H9 (cell line): ENCODE measurements around the gene FAAH. TPM values are rescaled to one million over a fixed set of nuclear protein-coding genes. Genes with fewer than 3 reads are reported as not detected.

Source experiments
- DNase-seq: peaks from one replicate; pipeline ENCODE4 v3.0.0-alpha.2; 2017
- H2AFZ ChIP-seq: one replicate; pipeline ENCODE4 v1.6.1; 2013; ENCODE audit warnings: mild to moderate bottlenecking, low read length, control low read depth, moderate library complexity
- H2AK5ac ChIP-seq: 2 replicates; pipeline ENCODE4 v1.6.1; 2013; ENCODE audit warnings: low read length, control low read depth, mixed read lengths; ENCODE audit not compliant: insufficient read length
- H2BK120ac ChIP-seq: one replicate; pipeline ENCODE4 v1.6.1; 2013; ENCODE audit warnings: low read depth, mild to moderate bottlenecking, low read length, control low read depth, inconsistent platforms; ENCODE audit not compliant: poor library complexity, severe bottlenecking
- H2BK12ac ChIP-seq: 2 replicates; pipeline ENCODE4 v1.6.1; 2013; ENCODE audit warnings: low read length, control low read depth, mixed read lengths, low read depth; ENCODE audit not compliant: insufficient read length
- H2BK15ac ChIP-seq: 2 replicates; pipeline ENCODE4 v1.6.1; 2013; ENCODE audit warnings: low read depth, low read length, control low read depth
- H2BK20ac ChIP-seq: one replicate; pipeline ENCODE4 v1.6.1; 2013; ENCODE audit warnings: low read depth, mild to moderate bottlenecking, low read length, control low read depth, inconsistent platforms; ENCODE audit not compliant: poor library complexity, severe bottlenecking
- H2BK5ac ChIP-seq: 2 replicates; pipeline ENCODE4 v1.6.1; 2013; ENCODE audit warnings: low read length, control low read depth, mixed read lengths; ENCODE audit not compliant: insufficient read length
- H3K14ac ChIP-seq: 2 replicates; pipeline ENCODE4 v1.6.1; 2013; ENCODE audit warnings: low read length, control low read depth; ENCODE audit not compliant: insufficient read depth
- H3K18ac ChIP-seq: 2 replicates; pipeline ENCODE4 v1.6.1; 2013; ENCODE audit warnings: low read depth, mild to moderate bottlenecking, mixed read lengths, low read length, control low read depth; ENCODE audit not compliant: insufficient read length
- H3K23ac ChIP-seq: 2 replicates; pipeline ENCODE4 v1.6.1; 2013; ENCODE audit warnings: low read length, control low read depth, mixed read lengths, low read depth; ENCODE audit not compliant: insufficient read length
- H3K23me2 ChIP-seq: 2 replicates; pipeline ENCODE4 v1.6.1; 2013; ENCODE audit warnings: low read depth, mild to moderate bottlenecking, mixed read lengths, low read length, control low read depth; ENCODE audit not compliant: insufficient read length, poor library complexity, severe bottlenecking
- H3K27ac ChIP-seq: 2 replicates; pipeline ENCODE4 v1.5.1; 2013; ENCODE audit warnings: low read length, control low read depth, mixed read lengths, low read depth; ENCODE audit not compliant: insufficient read length
- H3K27me3 ChIP-seq: 2 replicates; pipeline ENCODE4 v1.6.1; 2013; ENCODE audit warnings: low read length, control low read depth, inconsistent platforms; ENCODE audit not compliant: insufficient read depth
- H3K4ac ChIP-seq: 2 replicates; pipeline ENCODE4 v1.6.1; 2013; ENCODE audit warnings: low read depth, mild to moderate bottlenecking, control low read depth, inconsistent platforms, low read length, moderate library complexity
- H3K4me1 ChIP-seq: 2 replicates; pipeline ENCODE4 v1.6.1; 2013; ENCODE audit warnings: low read length, control low read depth, inconsistent platforms; ENCODE audit not compliant: insufficient read depth
- H3K4me2 ChIP-seq: 2 replicates; pipeline ENCODE4 v1.6.1; 2013; ENCODE audit warnings: low read length, control low read depth, mixed read lengths; ENCODE audit not compliant: insufficient read length, insufficient read depth
- H3K56ac ChIP-seq: 2 replicates; pipeline ENCODE4 v1.6.1; 2013; ENCODE audit warnings: low read depth, mild to moderate bottlenecking, mixed read lengths, low read length, control low read depth; ENCODE audit not compliant: insufficient read length
- H3K79me1 ChIP-seq: 2 replicates; pipeline ENCODE4 v1.6.1; 2013; ENCODE audit warnings: low read depth, mild to moderate bottlenecking, moderate library complexity, low read length, control low read depth, inconsistent platforms; ENCODE audit not compliant: insufficient read depth, poor library complexity, severe bottlenecking
- H3K79me2 ChIP-seq: 2 replicates; pipeline ENCODE4 v1.6.1; 2013; ENCODE audit warnings: low read length, control low read depth, inconsistent platforms; ENCODE audit not compliant: insufficient read depth
- H3K9ac ChIP-seq: 2 replicates; pipeline ENCODE4 v1.6.1; 2013; ENCODE audit warnings: low read length, control low read depth, mixed read lengths; ENCODE audit not compliant: insufficient read length; ENCODE audit errors: extremely low read depth
- H3K9me3 ChIP-seq: one replicate; pipeline ENCODE4 v1.6.1; 2013; ENCODE audit warnings: low read depth, low read length, inconsistent platforms; ENCODE audit not compliant: control insufficient read depth
- H3T11ph ChIP-seq: one replicate; pipeline ENCODE4 v1.6.1; 2013; ENCODE audit warnings: mild to moderate bottlenecking, low read length, control low read depth, inconsistent platforms
- H4K20me1 ChIP-seq: one replicate; pipeline ENCODE4 v1.6.1; 2013; ENCODE audit not compliant: control insufficient read depth, insufficient read length, insufficient read depth
- H4K5ac ChIP-seq: 2 replicates; pipeline ENCODE4 v1.6.1; 2013; ENCODE audit warnings: low read depth, mild to moderate bottlenecking, mixed read lengths, low read length, control low read depth; ENCODE audit not compliant: insufficient read length
- H4K8ac ChIP-seq: replicated peaks from 2 replicates; pipeline ENCODE4 v1.6.1; 2013; ENCODE audit warnings: low read length, control low read depth, mixed read lengths, low read depth; ENCODE audit not compliant: insufficient read length
- H4K91ac ChIP-seq: 2 replicates; pipeline ENCODE4 v1.6.1; 2013; ENCODE audit warnings: low read depth, mild to moderate bottlenecking, moderate library complexity, mixed read lengths, low read length, control low read depth; ENCODE audit not compliant: insufficient read length
- H3K27ac Mint-ChIP-seq, 3 experiments: 2 replicates in 2 of 3; 3 replicates in 1 of 3; pipeline ENCODE4 v1.8.0; 2020 to 2021; ENCODE audit warnings: mixed read lengths in 3 of 3, mild to moderate bottlenecking in 1 of 3, moderate library complexity in 1 of 3
- H3K27me3 Mint-ChIP-seq: 2 replicates; pipeline ENCODE4 v1.8.0; 2021; ENCODE audit warnings: low read depth, mild to moderate bottlenecking, moderate library complexity, mixed read lengths
- H3K36me3 Mint-ChIP-seq, 3 experiments: 2 replicates in 2 of 3; 3 replicates in 1 of 3; pipeline ENCODE4 v1.8.0; 2020 to 2021; ENCODE audit warnings: low read depth in 3 of 3, mixed read lengths in 3 of 3; ENCODE audit not compliant: insufficient read depth in 1 of 3
- H3K4me1 Mint-ChIP-seq, 2 experiments: 2 replicates each; pipeline ENCODE4 v1.8.0; 2020; ENCODE audit warnings: mixed read lengths in 2 of 2
- H3K4me3 Mint-ChIP-seq, 2 experiments: 2 replicates in 1 of 2; 3 replicates in 1 of 2; pipeline ENCODE4 v1.8.0; 2020 to 2021; ENCODE audit warnings: mild to moderate bottlenecking in 2 of 2, mixed read lengths in 2 of 2, moderate library complexity in 1 of 2
- H3K9me3 Mint-ChIP-seq, 2 experiments: 2 replicates in 1 of 2; 3 replicates in 1 of 2; pipeline ENCODE4 v1.8.0; 2020; ENCODE audit warnings: mild to moderate bottlenecking in 2 of 2, mixed read lengths in 2 of 2, moderate library complexity in 1 of 2
- WGBS: extraction: QIAGEN DNeasy Blood & Tissue Kit; methylation state at CpG from one replicate; pipeline ENCODE4 v1.1.7; 2013; ENCODE audit warnings: missing lambda C conversion rate, low lambda C conversion rate, mixed read lengths; ENCODE audit not compliant: insufficient read length; ENCODE audit errors: extremely low coverage; 5-methylcytosine and 5-hydroxymethylcytosine counted together
- total RNA-seq: library from RNA; stranded (reverse); gene quantifications from 2 replicates; pipeline ENCODE4 v1.2.1, GENCODE V29; 2021
- TF ChIP-seq, protein P1 (sequence below): fragments of 200-600 bp; sonication (generic); conservative IDR thresholded peaks from 3 replicates; pipeline ENCODE4 v1.8.0; 2021; ENCODE audit warnings: antibody characterized with exemption, mild to moderate bottlenecking

FAAH gene
- total RNA-seq, 1 experiment from 2014 or later = 18.9 TPM

GRCh38 chr1:46442317-46443161 lies 48.4 kb downstream of the FAAH start:
- H3K27me3 Mint-ChIP-seq = peaks cover 72% of the 10 kb centered on the region
- no peaks in the 10 kb centered on the region for H3K79me1 ChIP-seq
- peak overlapping the region; percentile 86 to 98 (median 93); a peak in 6 of 7 replicates for H3K27ac Mint-ChIP-seq
- peak; percentile 96 for DNase-seq
- TF ChIP-seq, protein P1, sequence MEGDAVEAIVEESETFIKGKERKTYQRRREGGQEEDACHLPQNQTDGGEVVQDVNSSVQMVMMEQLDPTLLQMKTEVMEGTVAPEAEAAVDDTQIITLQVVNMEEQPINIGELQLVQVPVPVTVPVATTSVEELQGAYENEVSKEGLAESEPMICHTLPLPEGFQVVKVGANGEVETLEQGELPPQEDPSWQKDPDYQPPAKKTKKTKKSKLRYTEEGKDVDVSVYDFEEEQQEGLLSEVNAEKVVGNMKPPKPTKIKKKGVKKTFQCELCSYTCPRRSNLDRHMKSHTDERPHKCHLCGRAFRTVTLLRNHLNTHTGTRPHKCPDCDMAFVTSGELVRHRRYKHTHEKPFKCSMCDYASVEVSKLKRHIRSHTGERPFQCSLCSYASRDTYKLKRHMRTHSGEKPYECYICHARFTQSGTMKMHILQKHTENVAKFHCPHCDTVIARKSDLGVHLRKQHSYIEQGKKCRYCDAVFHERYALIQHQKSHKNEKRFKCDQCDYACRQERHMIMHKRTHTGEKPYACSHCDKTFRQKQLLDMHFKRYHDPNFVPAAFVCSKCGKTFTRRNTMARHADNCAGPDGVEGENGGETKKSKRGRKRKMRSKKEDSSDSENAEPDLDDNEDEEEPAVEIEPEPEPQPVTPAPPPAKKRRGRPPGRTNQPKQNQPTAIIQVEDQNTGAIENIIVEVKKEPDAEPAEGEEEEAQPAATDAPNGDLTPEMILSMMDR = peak; percentile 94
- H4K8ac ChIP-seq = no peak overlapping the region
- no peak overlapping the region for H3K18ac ChIP-seq
- H4K20me1 ChIP-seq = no peaks in the 10 kb centered on the region
- H3K9ac ChIP-seq = peak overlapping the region; percentile 18
- no peak overlapping the region for H2BK12ac ChIP-seq
- H3K79me2 ChIP-seq = no peaks in the 10 kb centered on the region
- no peak overlapping the region for H3K56ac ChIP-seq
- no peaks in the 10 kb centered on the region for H3K36me3 Mint-ChIP-seq
- H2AFZ ChIP-seq = no peak overlapping the region
- H3K14ac ChIP-seq = no peak overlapping the region
- H4K5ac ChIP-seq = no peak overlapping the region
- no peak overlapping the region for H2BK120ac ChIP-seq
- no peak overlapping the region for H2AK5ac ChIP-seq
- no peaks in the 10 kb centered on the region; a peak in 1 of 5 replicates for H3K9me3 Mint-ChIP-seq
- H3K27me3 ChIP-seq = peaks cover 7% of the 10 kb centered on the region
- H2BK20ac ChIP-seq = no peak overlapping the region
- H3K4me1 ChIP-seq = peaks cover 14% of the 10 kb centered on the region; the same call in 1 of the 2 replicates
- H3K4me1 Mint-ChIP-seq = peaks cover 18 to 25% of the 10 kb centered on the region in 2 experiments
- H3T11ph ChIP-seq = no peak overlapping the region
- H3K23me2 ChIP-seq = peaks cover 3% of the 10 kb centered on the region
- no peak overlapping the region for H3K23ac ChIP-seq
- H4K91ac ChIP-seq = no peak overlapping the region
- H3K4me2 ChIP-seq = peak overlapping the region; percentile 42
- no peak overlapping the region for H2BK15ac ChIP-seq
- H3K4me3 Mint-ChIP-seq = peak overlapping the region; percentile 74 to 92
- no peak overlapping the region for H3K27ac ChIP-seq
- no peaks in the 10 kb centered on the region for H3K9me3 ChIP-seq
- no peak overlapping the region for H2BK5ac ChIP-seq
- WGBS = no CpG with 5 or more reads among the region's 25 CpGs
- no peak overlapping the region for H3K4ac ChIP-seq
